ENCODE data around the gene VAV3. TPM values are rescaled to one million over a fixed set of nuclear protein-coding genes. Genes with fewer than 3 reads are reported as not detected.

VAV3 gene
- total RNA-seq, 5 donors from 2014 or later (not counting 1 experiment from before 2014, with no cell fraction given), result 3.7 to 13.4 (median 4.6) TPM

- DNase-seq (no peak), ATAC-seq (replicated peaks in 1 of 4) (no peak)
- H3K4me1 Mint-ChIP-seq, result no peaks in the 10 kb centered on the region
- H3K4me3 Mint-ChIP-seq, result no peak overlapping the region
- H3K36me3 ChIP-seq (ENCODE audit: control insufficient read depth in 2 of 2, extremely low read depth in 1 of 2, insufficient read depth in 1 of 2, low read length in 1 of 2), result peaks cover 0 to 6% of the 10 kb centered on the region in 2 donors
- H3K9me3 Mint-ChIP-seq, result peaks cover 0 to 5% (median 3%) of the 10 kb centered on the region in 3 donors
- POLR2A ChIA-PET, result no interaction called here
- CTCF ChIA-PET, result no interaction called here
- H3K9me3 ChIP-seq, result peaks cover 2% of the 10 kb centered on the region
- H3K36me3 Mint-ChIP-seq, result peaks cover 23% of the 10 kb centered on the region
- H3K27ac ChIP-seq (ENCODE audit: low read length), result no peak overlapping the region
- H3K27me3 Mint-ChIP-seq, result no peaks in the 10 kb centered on the region
- no peak overlapping the region for H3K27ac Mint-ChIP-seq
- H3K27me3 ChIP-seq (replicated peaks in 1 of 2; ENCODE audit: control insufficient read depth in 2 of 2, extremely low read depth in 1 of 2, insufficient read depth in 2 of 2, low read length in 1 of 2), result no peaks in the 10 kb centered on the region
- no peaks in the 10 kb centered on the region for H3K4me1 ChIP-seq (ENCODE audit: control insufficient read depth in 1 of 2, extremely low read depth in 1 of 2, insufficient read depth in 2 of 2, low read length in 2 of 2)
- H3K4me3 ChIP-seq (ENCODE audit: control insufficient read depth in 1 of 2, extremely low read depth in 1 of 2, low read length in 1 of 2), result no peak overlapping the region
- WGBS (ENCODE audit: insufficient coverage), result 92% methylated on average over 3 of the region's 5 CpGs
Observed at GRCh38 chr1:107670397-107671040, 294.5 kb downstream of the VAV3 start.

DNA sequence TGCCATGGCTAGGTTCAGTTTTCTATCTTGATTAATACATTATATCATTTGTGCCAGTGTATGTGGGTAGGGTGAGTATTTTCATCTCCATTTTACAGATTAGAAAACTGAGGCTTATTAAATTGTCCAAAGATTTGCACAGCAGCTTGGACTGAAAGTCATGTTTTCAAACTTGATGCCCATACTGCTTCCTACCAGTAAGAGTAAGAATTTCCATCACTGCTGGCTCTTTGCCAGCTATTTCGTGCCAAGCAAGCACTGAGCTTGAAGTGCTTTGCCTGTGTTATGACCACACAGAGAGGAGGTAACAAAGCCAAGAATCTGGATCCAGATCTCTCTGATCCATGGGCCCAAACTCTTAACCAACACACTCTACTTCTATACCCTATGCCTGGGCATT lies 295.0 kb downstream of the VAV3 start:
- Histone ChIP-seq H3K4me1 (ENCODE audit: control insufficient read depth in 1 of 2, extremely low read depth in 1 of 2, insufficient read depth in 2 of 2, low read length in 2 of 2) (no peaks in the 10 kb centered on the region), H3K27ac (ENCODE audit: low read length) (no peak overlapping the region), H3K36me3 (ENCODE audit: control insufficient read depth in 2 of 2, extremely low read depth in 1 of 2, insufficient read depth in 1 of 2, low read length in 1 of 2) (peaks cover 0 to 6% of the 10 kb centered on the region in 2 donors), H3K9me3 (peaks cover 2% of the 10 kb centered on the region), H3K27me3 (replicated peaks in 1 of 2; ENCODE audit: control insufficient read depth in 2 of 2, extremely low read depth in 1 of 2, insufficient read depth in 2 of 2, low read length in 1 of 2) (no peaks in the 10 kb centered on the region), H3K4me3 (ENCODE audit: control insufficient read depth in 1 of 2, extremely low read depth in 1 of 2, low read length in 1 of 2) (no peak overlapping the region)
- ChIA-PET CTCF (no interaction called here), POLR2A (no interaction called here)
- H3K4me3 Mint-ChIP-seq, result no peak overlapping the region
- H3K27ac Mint-ChIP-seq, result no peak overlapping the region
- no peak for ATAC-seq (replicated peaks in 1 of 4)
- no peaks in the 10 kb centered on the region for H3K4me1 Mint-ChIP-seq
- H3K36me3 Mint-ChIP-seq, result peaks cover 21% of the 10 kb centered on the region
- WGBS (ENCODE audit: insufficient coverage), result 89% methylated on average over 1 of the region's 1 CpG
- peaks cover 0 to 3% (median 3%) of the 10 kb centered on the region in 3 donors for H3K9me3 Mint-ChIP-seq
- no peaks in the 10 kb centered on the region for H3K27me3 Mint-ChIP-seq
- DNase-seq, result no peak

DNA sequence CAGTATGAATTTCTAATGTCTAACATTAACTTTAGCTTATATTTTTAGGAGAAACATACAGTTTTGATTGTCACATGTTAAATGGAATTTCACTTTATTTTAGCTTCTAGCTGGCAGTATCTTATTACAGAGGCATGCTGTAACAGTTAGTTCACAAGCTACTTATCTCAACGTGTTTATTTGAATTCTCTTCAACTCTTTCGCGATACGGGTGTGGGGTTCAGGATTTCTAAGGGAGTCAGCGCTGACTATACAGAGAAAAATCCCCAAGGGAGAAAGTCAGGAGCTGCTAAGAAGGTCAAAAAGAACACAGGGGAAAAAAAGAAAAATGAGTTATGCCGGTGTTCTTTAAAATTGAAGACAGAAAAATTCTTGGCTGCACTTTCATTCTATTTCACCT lies 296.2 kb downstream of the VAV3 start:
- ATAC-seq (replicated peaks in 1 of 4) (no peak), DNase-seq (no peak)
- no peak overlapping the region for H3K4me3 ChIP-seq (ENCODE audit: control insufficient read depth in 1 of 2, extremely low read depth in 1 of 2, low read length in 1 of 2)
- POLR2A ChIA-PET, result no interaction called here
- no peaks in the 10 kb centered on the region for H3K36me3 ChIP-seq (ENCODE audit: control insufficient read depth in 2 of 2, extremely low read depth in 1 of 2, insufficient read depth in 1 of 2, low read length in 1 of 2)
- Mint-ChIP-seq H3K4me1 (no peaks in the 10 kb centered on the region), H3K9me3 (no peaks in the 10 kb centered on the region), H3K36me3 (peaks cover 18% of the 10 kb centered on the region), H3K4me3 (no peak overlapping the region), H3K27me3 (no peaks in the 10 kb centered on the region), H3K27ac (no peak overlapping the region)
- H3K27ac ChIP-seq (ENCODE audit: low read length), result no peak overlapping the region
- no peaks in the 10 kb centered on the region for H3K9me3 ChIP-seq
- WGBS (ENCODE audit: insufficient coverage), result 100% methylated on average over 3 of the region's 6 CpGs
- CTCF ChIA-PET, result interaction anchor here in 1 of 2 donors (0.6 kb wide), 1 partner anchor 175 kb away, joined by 3 read pairs; no protein-coding TSS in a partner anchor
- H3K27me3 ChIP-seq (replicated peaks in 1 of 2; ENCODE audit: control insufficient read depth in 2 of 2, extremely low read depth in 1 of 2, insufficient read depth in 2 of 2, low read length in 1 of 2), result no peaks in the 10 kb centered on the region
- H3K4me1 ChIP-seq (ENCODE audit: control insufficient read depth in 1 of 2, extremely low read depth in 1 of 2, insufficient read depth in 2 of 2, low read length in 2 of 2), result no peaks in the 10 kb centered on the region

DNA sequence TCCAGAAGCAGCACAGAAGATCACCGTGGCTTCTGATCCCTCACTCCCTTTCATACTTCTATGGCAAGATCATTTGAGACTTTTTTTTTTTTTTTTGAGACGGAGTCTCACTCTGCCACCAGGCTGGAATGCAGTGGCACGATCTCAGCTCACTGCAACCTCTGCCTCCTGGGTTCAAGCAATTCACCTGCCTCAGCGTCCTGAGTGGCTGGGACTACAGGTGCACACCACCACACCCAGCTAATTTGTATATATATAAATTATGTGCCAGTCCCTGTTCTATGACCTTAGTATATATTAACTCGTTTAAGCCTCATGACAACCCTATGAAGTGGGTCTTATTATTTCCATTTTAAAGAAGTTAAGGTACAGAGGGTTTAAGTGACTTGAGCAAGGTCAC lies 298.5 kb downstream of the VAV3 start:
- no peaks in the 10 kb centered on the region for H3K9me3 ChIP-seq
- ChIA-PET POLR2A (no interaction called here), CTCF (no interaction called here)
- H3K4me1 ChIP-seq (ENCODE audit: control insufficient read depth in 1 of 2, extremely low read depth in 1 of 2, insufficient read depth in 2 of 2, low read length in 2 of 2), result no peaks in the 10 kb centered on the region
- no peak overlapping the region for H3K4me3 ChIP-seq (ENCODE audit: control insufficient read depth in 1 of 2, extremely low read depth in 1 of 2, low read length in 1 of 2)
- H3K27ac ChIP-seq (ENCODE audit: low read length), result no peak overlapping the region
- H3K4me3 Mint-ChIP-seq, result no peak overlapping the region
- no CpG with 5 or more reads among the region's 5 CpGs for WGBS (ENCODE audit: insufficient coverage)
- H3K36me3 ChIP-seq (ENCODE audit: control insufficient read depth in 2 of 2, extremely low read depth in 1 of 2, insufficient read depth in 1 of 2, low read length in 1 of 2), result no peaks in the 10 kb centered on the region
- DNase-seq (no peak), ATAC-seq (replicated peaks in 1 of 4) (no peak)
- peaks cover 13% of the 10 kb centered on the region for H3K36me3 Mint-ChIP-seq
- no peaks in the 10 kb centered on the region for H3K9me3 Mint-ChIP-seq
- no peak overlapping the region for H3K27ac Mint-ChIP-seq
- H3K27me3 Mint-ChIP-seq, result no peaks in the 10 kb centered on the region
- no peaks in the 10 kb centered on the region for H3K27me3 ChIP-seq (replicated peaks in 1 of 2; ENCODE audit: control insufficient read depth in 2 of 2, extremely low read depth in 1 of 2, insufficient read depth in 2 of 2, low read length in 1 of 2)
- H3K4me1 Mint-ChIP-seq, result no peaks in the 10 kb centered on the region

- H3K27ac ChIP-seq (ENCODE audit: low read length), result no peak overlapping the region
- H3K27me3 Mint-ChIP-seq, result no peaks in the 10 kb centered on the region
- no peak overlapping the region for H3K4me3 ChIP-seq (ENCODE audit: control insufficient read depth in 1 of 2, extremely low read depth in 1 of 2, low read length in 1 of 2)
- H3K27me3 ChIP-seq (replicated peaks in 1 of 2; ENCODE audit: control insufficient read depth in 2 of 2, extremely low read depth in 1 of 2, insufficient read depth in 2 of 2, low read length in 1 of 2), result no peaks in the 10 kb centered on the region
- H3K27ac Mint-ChIP-seq, result no peak overlapping the region
- no peaks in the 10 kb centered on the region for H3K4me1 ChIP-seq (ENCODE audit: control insufficient read depth in 1 of 2, extremely low read depth in 1 of 2, insufficient read depth in 2 of 2, low read length in 2 of 2)
- CTCF ChIA-PET, result no interaction called here
- H3K9me3 ChIP-seq, result no peaks in the 10 kb centered on the region
- no peak overlapping the region for H3K4me3 Mint-ChIP-seq
- ATAC-seq (replicated peaks in 1 of 4) (no peak), DNase-seq (no peak)
- POLR2A ChIA-PET, result no interaction called here
- no peaks in the 10 kb centered on the region for H3K9me3 Mint-ChIP-seq
- peaks cover 13% of the 10 kb centered on the region for H3K36me3 Mint-ChIP-seq
- no peaks in the 10 kb centered on the region for H3K36me3 ChIP-seq (ENCODE audit: control insufficient read depth in 2 of 2, extremely low read depth in 1 of 2, insufficient read depth in 1 of 2, low read length in 1 of 2)
- 100% methylated on average over 1 of the region's 5 CpGs for WGBS (ENCODE audit: insufficient coverage)
- H3K4me1 Mint-ChIP-seq, result no peaks in the 10 kb centered on the region
Observed at GRCh38 chr1:107664982-107665925, 299.7 kb downstream of the VAV3 start.

- no CpG with 5 or more reads among the region's 2 CpGs for WGBS (ENCODE audit: insufficient coverage)
- Mint-ChIP-seq H3K9me3 (no peaks in the 10 kb centered on the region), H3K36me3 (peaks cover 9% of the 10 kb centered on the region), H3K4me3 (no peak overlapping the region), H3K4me1 (no peaks in the 10 kb centered on the region), H3K27ac (no peak overlapping the region), H3K27me3 (no peaks in the 10 kb centered on the region)
- no peaks in the 10 kb centered on the region for H3K27me3 ChIP-seq (replicated peaks in 1 of 2; ENCODE audit: control insufficient read depth in 2 of 2, extremely low read depth in 1 of 2, insufficient read depth in 2 of 2, low read length in 1 of 2)
- ATAC-seq (replicated peaks in 1 of 4), result no peak
- no peaks in the 10 kb centered on the region for H3K4me1 ChIP-seq (ENCODE audit: control insufficient read depth in 1 of 2, extremely low read depth in 1 of 2, insufficient read depth in 2 of 2, low read length in 2 of 2)
- no peak overlapping the region for H3K4me3 ChIP-seq (ENCODE audit: control insufficient read depth in 1 of 2, extremely low read depth in 1 of 2, low read length in 1 of 2)
- no peaks in the 10 kb centered on the region for H3K36me3 ChIP-seq (ENCODE audit: control insufficient read depth in 2 of 2, extremely low read depth in 1 of 2, insufficient read depth in 1 of 2, low read length in 1 of 2)
- H3K27ac ChIP-seq (ENCODE audit: low read length), result no peak overlapping the region
- no peaks in the 10 kb centered on the region for H3K9me3 ChIP-seq
- DNase-seq, result no peak
- POLR2A ChIA-PET, result no interaction called here
- CTCF ChIA-PET, result interaction anchor here in 1 of 2 donors (0.7 kb wide), 1 partner anchor 43 kb away, joined by 4 read pairs; no protein-coding TSS in a partner anchor
Observed at GRCh38 chr1:107662971-107663370, 302.0 kb downstream of the VAV3 start.

Data from T-cell (primary cell).